PC-3 (cell line): Measurements from ENCODE around the gene ZNF253. TPM values are rescaled to one million over a fixed set of nuclear protein-coding genes. Genes with fewer than 3 reads are reported as not detected.
A peak's percentile ranks its signal among the peaks of the same experiment; 100 is the strongest.
"Not testable (repeated sequence)": the region's sequence is repeated elsewhere in the genome, so short reads cannot be mapped to it uniquely, and the experiment has no call there.

Experiments
- ATAC-seq: fragments of 200-7000 bp; cut with Tn5 transposase; 2 replicates; pipeline ENCODE4 v1.9.1; 2020; ENCODE audit warnings: mild to moderate bottlenecking, moderate library complexity
- BruUV-seq: library from RNA; stranded (reverse); fragments of 400-500 nt; replicated peaks from 2 replicates; lab custom pipeline; 2021; lab: Mats Ljungman, UMichigan
- CTCF ChIA-PET: fragments of 300-600 bp; sonication (Branson Sonifier 250); formaldehyde crosslinking; loops from one replicate; lab custom pipeline; 2022; ENCODE audit warnings: antibody characterized with exemption; lab: Charles Lee
- POLR2A ChIA-PET: fragments of 300-600 bp; sonication (Branson Sonifier 250); formaldehyde crosslinking; loops from one replicate; lab custom pipeline; 2022; ENCODE audit warnings: antibody characterized with exemption; ENCODE audit not compliant: unreplicated experiment; lab: Charles Lee
- DNase-seq: peaks from one replicate; pipeline ENCODE4 v3.0.0-alpha.2; 2015
- H2AFZ ChIP-seq: fragments of 300-600 bp; sonication (generic); 2 replicates; pipeline ENCODE4 v1.6.0; 2016; ENCODE audit warnings: antibody characterized with exemption, low read length
- H3F3A ChIP-seq: fragments of 300-600 bp; sonication (generic); one replicate; pipeline ENCODE4 v1.6.0; 2017; ENCODE audit warnings: antibody characterized with exemption, low read length, control low read depth, mild to moderate bottlenecking; ENCODE audit not compliant: unreplicated experiment
- H3K27ac ChIP-seq: fragments of 300-600 bp; sonication (generic); 2 replicates; pipeline ENCODE4 v1.5.1; 2016; ENCODE audit warnings: mild to moderate bottlenecking, low read length
- H3K27me3 ChIP-seq: fragments of 300-600 bp; sonication (generic); 2 replicates; pipeline ENCODE4 v1.6.1; 2016; ENCODE audit warnings: low read length, mixed read lengths
- H3K36me3 ChIP-seq: fragments of 300-600 bp; sonication (generic); 2 replicates; pipeline ENCODE4 v1.6.1; 2016; ENCODE audit warnings: low read depth, mixed run types, low read length, mixed read lengths
- H3K4me1 ChIP-seq: fragments of 300-600 bp; sonication (generic); 2 replicates; pipeline ENCODE4 v1.5.1; 2016; ENCODE audit warnings: low read length; ENCODE audit not compliant: insufficient read depth
- H3K4me2 ChIP-seq: fragments of 300-600 bp; sonication (generic); 2 replicates; pipeline ENCODE4 v1.6.0; 2016; ENCODE audit warnings: low read length
- H3K4me3 ChIP-seq: fragments of 300-600 bp; sonication (generic); 2 replicates; pipeline ENCODE4 v1.5.1; 2016; ENCODE audit warnings: mild to moderate bottlenecking, low read length, mixed read lengths
- H3K79me2 ChIP-seq: fragments of 300-600 bp; sonication (generic); 2 replicates; pipeline ENCODE4 v1.6.1; 2017; ENCODE audit warnings: low read length, mixed read lengths
- H3K9ac ChIP-seq: fragments of 300-600 bp; sonication (generic); 2 replicates; pipeline ENCODE4 v1.6.0; 2016; ENCODE audit warnings: mild to moderate bottlenecking, low read length
- H3K9me2 ChIP-seq: fragments of 300-600 bp; sonication (generic); replicated peaks from 2 replicates; pipeline ENCODE4 v1.6.1; 2016; ENCODE audit warnings: mixed run types, low read length, mixed read lengths
- H3K9me3 ChIP-seq: fragments of 300-600 bp; sonication (generic); 2 replicates; pipeline ENCODE4 v1.6.1; 2016; ENCODE audit warnings: low read length, mixed read lengths
- H4K20me1 ChIP-seq: fragments of 300-600 bp; sonication (generic); 2 replicates; pipeline ENCODE4 v1.6.1; 2016; ENCODE audit warnings: low read length, mixed read lengths
- CTCF ChIP-seq: fragments of 300-600 bp; sonication (generic); conservative IDR thresholded peaks from 2 replicates; pipeline ENCODE4 v1.5.1; 2017; ENCODE audit warnings: antibody characterized with exemption, low read depth, mild to moderate bottlenecking, low read length
- EZH2 ChIP-seq: fragments of 300-600 bp; sonication (generic); IDR thresholded peaks from one replicate; pipeline ENCODE4 v1.6.1; 2017; ENCODE audit warnings: antibody characterized with exemption, mild to moderate bottlenecking, low read length; ENCODE audit not compliant: unreplicated experiment
- EZH2phosphoT487 ChIP-seq: fragments of 300-600 bp; sonication (generic); IDR thresholded peaks from 2 replicates; pipeline ENCODE4 v1.6.1; 2018; ENCODE audit warnings: mild to moderate bottlenecking, antibody characterized with exemption, low read length, borderline replicate concordance
- intact Hi-C: fragments of 100-400 bp; cut with micrococcal nuclease; formaldehyde crosslinking; loops from 2 replicates; pipeline ENCODE4 v1.9.0; 2023
- total RNA-seq: library from RNA; depleted of rRNA; stranded (reverse); fragments of >200 nt; gene quantifications from 2 replicates; pipeline ENCODE4 v1.2.3, GENCODE V29; 2014

Gene ZNF253
- total RNA-seq, 1 experiment from 2014 or later, result 1.1 TPM

- Histone ChIP-seq H3F3A (no peaks in the 10 kb centered on the region), H3K9ac (no peak within 1 kb of the TSS), H3K27ac (no peak within 1 kb of the TSS), H4K20me1 (no peaks in the 10 kb centered on the region), H2AFZ (peak within 1 kb of the TSS; percentile 41), H3K4me3 (peak within 1 kb of the TSS; percentile 55), H3K79me2 (no peaks in the 10 kb centered on the region), H3K4me1 (no peaks in the 10 kb centered on the region), H3K4me2 (peak within 1 kb of the TSS; percentile 29), H3K9me2 (no peaks in the 10 kb centered on the region), H3K27me3 (no peaks in the 10 kb centered on the region), H3K9me3 (peaks cover 30% of the 10 kb centered on the region; the same call in 1 of the 2 replicates), H3K36me3 (peaks cover 3% of the 10 kb centered on the region; the same call in 1 of the 2 replicates)
- ChIA-PET POLR2A (no interaction called here), CTCF (no interaction called here)
- ATAC-seq (peak; percentile 78), DNase-seq (peak; percentile 51)
- intact Hi-C loops, result no loop called here
- no peak for TF ChIP-seq EZH2
- no peak for TF ChIP-seq CTCF
- TF ChIP-seq EZH2phosphoT487, result no peak
- BruUV-seq, result TSS peak; percentile 45
These were observed 35.2 kb downstream of the ZNF253 start, which contains the start of gene ZNF93 for GRCh38 chr19:19900729-19901444. Gene ZNF93, plus strand, starts transcription at chr19:19900946. Its CDS starts 143 bp downstream, at chr19:19901089.

GRCh38 chr19:19907551-19907950 is 41.9 kb downstream of the ZNF253 start:
- H3F3A ChIP-seq, DNase-seq, BruUV-seq, CTCF ChIA-PET, H3K4me3 ChIP-seq, ATAC-seq, H3K79me2 ChIP-seq, H3K36me3 ChIP-seq, H3K27me3 ChIP-seq, H3K27ac ChIP-seq, POLR2A ChIA-PET, H3K9me2 ChIP-seq, H3K4me1 ChIP-seq, H2AFZ ChIP-seq, intact Hi-C loops, H3K9ac ChIP-seq, H4K20me1 ChIP-seq, H3K4me2 ChIP-seq: not testable (repeated sequence)
- 0 out of 2 replicates have a peak, but pooled peaks cover 31% of the 10 kb centered on the region for H3K9me3 ChIP-seq

GRCh38 chr19:19909654-19910053 is 44.0 kb downstream of the ZNF253 start:
- intact Hi-C loops, result no loop called here
- Histone ChIP-seq H3K27me3 (no peaks in the 10 kb centered on the region), H3K4me2 (no peak overlapping the region), H2AFZ (no peak overlapping the region), H3K9me2 (no peaks in the 10 kb centered on the region), H3K4me3 (no peak overlapping the region), H3K27ac (no peak overlapping the region), H3K79me2 (no peaks in the 10 kb centered on the region), H3K4me1 (no peaks in the 10 kb centered on the region), H4K20me1 (no peaks in the 10 kb centered on the region), H3K9ac (no peak overlapping the region), H3F3A (no peaks in the 10 kb centered on the region), H3K36me3 (peaks cover 7% of the 10 kb centered on the region; the same call in 1 of the 2 replicates), H3K9me3 (0 out of 2 replicates have a peak, but pooled peaks cover 35% of the 10 kb centered on the region)
- DNase-seq (no peak), ATAC-seq (no peak)
- no TSS peak for BruUV-seq
- POLR2A ChIA-PET, result no interaction called here
- CTCF ChIA-PET, result no interaction called here
- no peak for TF ChIP-seq EZH2
- TF ChIP-seq EZH2phosphoT487, result no peak
- TF ChIP-seq CTCF, result no peak
